ENCODE results near the gene SCAI.

GRCh38 chr9:124964056-124964455 lies 179.3 kb downstream of the SCAI start:
- TF ChIP-seq POLR2A (IDR thresholded peaks at IDR 0.05) = no peak
- TF ChIP-seq, protein P1, sequence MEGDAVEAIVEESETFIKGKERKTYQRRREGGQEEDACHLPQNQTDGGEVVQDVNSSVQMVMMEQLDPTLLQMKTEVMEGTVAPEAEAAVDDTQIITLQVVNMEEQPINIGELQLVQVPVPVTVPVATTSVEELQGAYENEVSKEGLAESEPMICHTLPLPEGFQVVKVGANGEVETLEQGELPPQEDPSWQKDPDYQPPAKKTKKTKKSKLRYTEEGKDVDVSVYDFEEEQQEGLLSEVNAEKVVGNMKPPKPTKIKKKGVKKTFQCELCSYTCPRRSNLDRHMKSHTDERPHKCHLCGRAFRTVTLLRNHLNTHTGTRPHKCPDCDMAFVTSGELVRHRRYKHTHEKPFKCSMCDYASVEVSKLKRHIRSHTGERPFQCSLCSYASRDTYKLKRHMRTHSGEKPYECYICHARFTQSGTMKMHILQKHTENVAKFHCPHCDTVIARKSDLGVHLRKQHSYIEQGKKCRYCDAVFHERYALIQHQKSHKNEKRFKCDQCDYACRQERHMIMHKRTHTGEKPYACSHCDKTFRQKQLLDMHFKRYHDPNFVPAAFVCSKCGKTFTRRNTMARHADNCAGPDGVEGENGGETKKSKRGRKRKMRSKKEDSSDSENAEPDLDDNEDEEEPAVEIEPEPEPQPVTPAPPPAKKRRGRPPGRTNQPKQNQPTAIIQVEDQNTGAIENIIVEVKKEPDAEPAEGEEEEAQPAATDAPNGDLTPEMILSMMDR (IDR thresholded peaks at IDR 0.05) = no peak
